ENCODE data around the gene DNAJC12.

DNA sequence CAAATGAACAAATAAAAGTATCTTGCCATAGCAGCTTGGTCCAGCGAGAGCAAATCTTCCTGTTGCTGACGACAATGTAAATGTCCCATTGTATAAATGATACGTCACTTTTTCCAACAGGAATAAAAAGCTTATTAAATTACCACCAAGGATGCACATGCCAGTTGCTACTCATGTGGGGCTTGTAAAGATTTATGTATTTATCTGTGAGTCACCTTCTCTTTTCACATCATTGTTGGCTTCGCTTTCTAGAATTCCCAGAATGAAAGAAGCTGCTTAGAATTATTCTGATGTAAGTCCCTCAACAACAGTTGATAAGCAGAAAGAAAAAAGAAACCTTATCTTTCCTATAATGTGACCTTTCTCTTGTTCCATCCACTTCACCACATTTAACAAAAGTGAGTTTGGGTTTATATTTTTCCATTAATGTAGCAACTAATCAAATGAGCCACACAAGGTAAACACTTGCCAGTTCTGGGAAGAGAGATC lies 22.4 kb downstream of the DNAJC12 start:
- TF ChIP-seq, protein P1, sequence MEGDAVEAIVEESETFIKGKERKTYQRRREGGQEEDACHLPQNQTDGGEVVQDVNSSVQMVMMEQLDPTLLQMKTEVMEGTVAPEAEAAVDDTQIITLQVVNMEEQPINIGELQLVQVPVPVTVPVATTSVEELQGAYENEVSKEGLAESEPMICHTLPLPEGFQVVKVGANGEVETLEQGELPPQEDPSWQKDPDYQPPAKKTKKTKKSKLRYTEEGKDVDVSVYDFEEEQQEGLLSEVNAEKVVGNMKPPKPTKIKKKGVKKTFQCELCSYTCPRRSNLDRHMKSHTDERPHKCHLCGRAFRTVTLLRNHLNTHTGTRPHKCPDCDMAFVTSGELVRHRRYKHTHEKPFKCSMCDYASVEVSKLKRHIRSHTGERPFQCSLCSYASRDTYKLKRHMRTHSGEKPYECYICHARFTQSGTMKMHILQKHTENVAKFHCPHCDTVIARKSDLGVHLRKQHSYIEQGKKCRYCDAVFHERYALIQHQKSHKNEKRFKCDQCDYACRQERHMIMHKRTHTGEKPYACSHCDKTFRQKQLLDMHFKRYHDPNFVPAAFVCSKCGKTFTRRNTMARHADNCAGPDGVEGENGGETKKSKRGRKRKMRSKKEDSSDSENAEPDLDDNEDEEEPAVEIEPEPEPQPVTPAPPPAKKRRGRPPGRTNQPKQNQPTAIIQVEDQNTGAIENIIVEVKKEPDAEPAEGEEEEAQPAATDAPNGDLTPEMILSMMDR (conservative IDR thresholded peaks at IDR 0.05; ENCODE audit: low read length) = no peak
- no peak for TF ChIP-seq EZH2phosphoT487 (IDR thresholded peaks at IDR 0.05; ENCODE audit: borderline replicate concordance)

Data from Loucy (cell line).